ENCODE results near the gene PDIA6. TPM values are rescaled to one million over a fixed set of nuclear protein-coding genes. Genes with fewer than 3 reads are reported as not detected.

The PDIA6 gene
- total RNA-seq, 1 donor from 2014 or later: 180 TPM

DNA sequence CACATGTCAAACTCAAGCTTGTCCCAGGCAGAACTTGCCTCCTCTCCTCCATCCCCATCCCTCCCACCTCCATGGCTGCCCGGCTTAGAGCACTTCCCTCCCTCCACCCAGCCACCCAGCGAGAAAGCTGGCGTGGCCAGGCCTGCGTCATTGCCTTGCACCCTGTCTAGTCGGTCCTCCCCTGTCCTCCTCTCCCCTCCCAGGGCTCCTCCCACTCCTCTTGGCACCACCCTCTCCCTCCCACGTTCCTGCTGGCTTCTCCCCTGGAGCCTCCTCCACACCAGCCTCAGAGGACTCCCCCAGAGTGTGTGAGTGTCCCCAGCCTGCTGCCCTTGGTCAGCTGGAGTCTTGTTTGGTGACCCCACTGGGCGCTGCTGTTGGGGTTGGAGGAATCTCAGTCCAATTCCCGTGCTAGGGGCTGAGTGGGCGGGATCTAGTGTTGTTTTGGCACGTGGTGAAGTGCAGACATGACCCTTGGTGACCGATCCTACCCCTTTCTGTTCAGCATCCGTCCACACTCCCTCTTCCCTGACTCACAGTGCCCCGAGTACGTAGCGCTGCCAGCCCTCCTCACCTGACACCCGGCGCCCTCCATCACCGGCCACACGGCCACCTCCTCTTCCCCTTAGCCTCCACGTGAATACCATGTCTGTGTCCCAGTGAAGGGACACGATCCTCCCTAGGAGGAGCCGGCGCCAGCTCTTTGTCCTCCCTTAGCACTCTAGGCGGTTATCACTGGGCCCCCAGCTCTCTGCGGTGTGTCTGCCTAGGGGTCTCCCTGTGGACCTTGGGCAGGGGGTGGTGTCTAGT, 49.7 kb downstream of the PDIA6 start:
- intact Hi-C loops (cut with DNase I): no loop called here
- H3K27ac ChIP-seq: no peak overlapping the region
- H3K4me3 ChIP-seq: no peak overlapping the region
- ATAC-seq (no peak), DNase-seq (no peak)
- no peaks in the 10 kb centered on the region for H3K36me3 ChIP-seq
- H3K4me1 ChIP-seq: no peaks in the 10 kb centered on the region
- no peaks in the 10 kb centered on the region for H3K27me3 ChIP-seq
- no peaks in the 10 kb centered on the region for H3K9me3 ChIP-seq
- TF ChIP-seq, protein P1, sequence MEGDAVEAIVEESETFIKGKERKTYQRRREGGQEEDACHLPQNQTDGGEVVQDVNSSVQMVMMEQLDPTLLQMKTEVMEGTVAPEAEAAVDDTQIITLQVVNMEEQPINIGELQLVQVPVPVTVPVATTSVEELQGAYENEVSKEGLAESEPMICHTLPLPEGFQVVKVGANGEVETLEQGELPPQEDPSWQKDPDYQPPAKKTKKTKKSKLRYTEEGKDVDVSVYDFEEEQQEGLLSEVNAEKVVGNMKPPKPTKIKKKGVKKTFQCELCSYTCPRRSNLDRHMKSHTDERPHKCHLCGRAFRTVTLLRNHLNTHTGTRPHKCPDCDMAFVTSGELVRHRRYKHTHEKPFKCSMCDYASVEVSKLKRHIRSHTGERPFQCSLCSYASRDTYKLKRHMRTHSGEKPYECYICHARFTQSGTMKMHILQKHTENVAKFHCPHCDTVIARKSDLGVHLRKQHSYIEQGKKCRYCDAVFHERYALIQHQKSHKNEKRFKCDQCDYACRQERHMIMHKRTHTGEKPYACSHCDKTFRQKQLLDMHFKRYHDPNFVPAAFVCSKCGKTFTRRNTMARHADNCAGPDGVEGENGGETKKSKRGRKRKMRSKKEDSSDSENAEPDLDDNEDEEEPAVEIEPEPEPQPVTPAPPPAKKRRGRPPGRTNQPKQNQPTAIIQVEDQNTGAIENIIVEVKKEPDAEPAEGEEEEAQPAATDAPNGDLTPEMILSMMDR (IDR thresholded peaks at IDR 0.05): no peak

DNA sequence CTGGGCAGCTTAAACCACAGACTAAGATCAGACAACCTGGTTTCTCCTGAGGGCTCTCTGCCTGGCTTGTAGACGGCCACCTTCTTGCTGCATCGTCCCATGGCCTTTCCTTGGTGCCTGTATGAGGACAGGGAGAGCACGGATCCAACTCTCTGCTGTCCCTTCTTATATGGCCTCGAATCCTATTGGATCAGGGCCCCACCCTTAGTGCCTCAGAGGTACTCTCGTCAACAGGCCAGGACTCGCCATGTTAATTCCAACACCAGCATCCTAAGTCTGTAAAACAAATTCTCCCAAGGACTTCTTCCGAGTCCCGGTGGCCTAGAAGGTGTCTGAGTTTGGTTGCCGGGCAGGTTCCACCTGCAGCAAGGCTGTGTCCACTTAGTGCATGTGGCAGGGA, 51.0 kb downstream of the PDIA6 start:
- no peak for ATAC-seq
- DNase-seq: no peak
- H3K36me3 ChIP-seq: no peaks in the 10 kb centered on the region
- no peak overlapping the region for H3K27ac ChIP-seq
- TF ChIP-seq, protein P1 (IDR thresholded peaks at IDR 0.05): no peak
- intact Hi-C loops (cut with DNase I): no loop called here
- no peaks in the 10 kb centered on the region for H3K9me3 ChIP-seq
- no peaks in the 10 kb centered on the region for H3K4me1 ChIP-seq
- no peaks in the 10 kb centered on the region for H3K27me3 ChIP-seq
- no peak overlapping the region for H3K4me3 ChIP-seq

DNA sequence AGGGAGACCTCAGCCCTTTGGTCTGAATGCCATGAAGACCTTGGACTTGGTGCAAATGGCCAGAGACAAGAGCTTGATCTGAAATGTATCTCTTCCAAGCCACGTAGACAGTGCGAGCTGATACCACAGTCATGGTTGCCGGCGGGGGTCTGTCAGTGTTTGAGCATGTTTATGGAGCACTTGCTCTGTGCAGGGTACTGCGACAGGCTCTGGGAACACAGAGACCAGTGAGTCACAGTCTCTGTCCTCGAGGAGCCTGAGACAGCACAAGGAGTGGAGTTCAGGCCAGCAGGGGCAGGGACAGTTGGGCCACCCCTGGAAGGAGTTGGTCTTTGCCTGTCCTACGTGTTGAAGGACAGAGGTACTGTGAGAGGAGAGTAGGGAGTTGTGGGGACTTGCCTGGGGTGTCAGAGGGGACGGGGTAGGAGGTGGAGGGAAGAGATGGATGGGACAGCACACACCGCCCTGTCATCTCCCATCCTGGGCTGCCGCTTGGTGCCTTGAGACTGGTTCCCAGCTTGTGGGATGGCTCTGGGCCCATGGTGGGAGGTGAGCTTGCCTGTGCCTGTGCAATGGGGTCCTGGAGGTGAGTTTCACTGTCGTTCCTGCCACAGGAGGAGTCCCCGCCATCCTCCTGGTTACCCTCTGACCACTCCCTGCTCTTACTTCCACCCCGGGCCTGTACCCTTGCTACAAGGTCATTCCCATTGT, 51.6 kb downstream of the PDIA6 start:
- H3K36me3 ChIP-seq: no peaks in the 10 kb centered on the region
- DNase-seq: no peak
- no peaks in the 10 kb centered on the region for H3K4me1 ChIP-seq
- no peak for ATAC-seq
- H3K9me3 ChIP-seq: no peaks in the 10 kb centered on the region
- TF ChIP-seq, protein P1 (IDR thresholded peaks at IDR 0.05): no peak
- H3K4me3 ChIP-seq: no peak overlapping the region
- no peak overlapping the region for H3K27ac ChIP-seq
- intact Hi-C loops (cut with DNase I): no loop called here
- no peaks in the 10 kb centered on the region for H3K27me3 ChIP-seq

DNA sequence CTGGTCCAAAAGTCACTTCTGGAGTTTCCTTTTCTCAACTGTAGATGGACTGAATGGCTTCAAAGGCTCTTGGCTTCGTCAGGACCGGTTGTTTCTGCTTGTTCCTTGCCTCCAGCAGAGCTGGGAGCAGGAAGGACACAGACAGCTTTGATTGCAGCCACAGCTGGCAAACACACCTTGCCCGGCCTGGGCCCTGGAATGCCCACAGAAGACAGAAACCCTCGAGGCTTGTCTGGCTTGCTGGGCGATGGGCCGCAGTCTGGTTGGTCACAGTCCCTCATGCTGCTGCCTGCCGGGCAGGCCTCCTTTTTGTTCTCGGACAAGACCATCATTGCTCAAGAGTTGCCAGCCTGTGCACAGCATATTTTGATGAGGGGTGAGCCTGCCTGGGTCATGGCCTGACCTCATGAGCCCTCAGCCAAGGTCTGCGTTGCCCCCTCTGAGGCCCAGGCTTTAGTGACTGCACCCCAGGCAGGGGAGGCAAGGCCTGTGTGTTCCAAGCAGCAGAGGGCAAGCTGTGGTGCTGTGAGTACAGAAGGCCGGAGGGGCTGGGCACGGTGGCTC, 53.4 kb downstream of the PDIA6 start:
- Histone ChIP-seq H3K27me3 (no peaks in the 10 kb centered on the region), H3K36me3 (no peaks in the 10 kb centered on the region), H3K27ac (no peak overlapping the region), H3K9me3 (no peaks in the 10 kb centered on the region), H3K4me3 (no peak overlapping the region), H3K4me1 (no peaks in the 10 kb centered on the region)
- intact Hi-C loops (cut with DNase I): no loop called here
- DNase-seq (no peak), ATAC-seq (no peak)
- TF ChIP-seq, protein P1 (IDR thresholded peaks at IDR 0.05): no peak

DNA sequence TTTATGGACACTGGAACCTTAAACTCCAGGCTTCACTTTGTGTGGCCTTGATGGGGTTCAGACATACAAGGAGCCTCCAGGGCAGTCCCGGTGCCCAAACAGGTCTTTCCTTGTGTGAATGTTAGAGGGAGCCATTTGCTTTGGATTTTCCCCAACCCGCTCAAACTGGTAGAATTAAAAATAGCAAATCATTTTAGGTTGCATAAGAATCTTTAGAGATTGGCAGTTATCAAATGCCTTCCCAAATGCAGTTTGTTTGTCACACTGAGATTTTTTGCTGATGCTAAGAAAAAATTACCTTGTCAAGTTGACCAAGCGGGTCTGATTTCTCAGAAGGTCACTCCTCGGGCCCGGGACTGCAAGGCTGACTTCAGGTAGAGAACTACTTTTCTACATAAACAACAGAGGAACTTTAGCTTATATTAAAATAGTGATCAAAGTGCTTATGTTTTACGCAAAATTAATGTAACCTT, 54.7 kb downstream of the PDIA6 start:
- intact Hi-C loops (cut with DNase I): no loop called here
- ATAC-seq: no peak
- no peaks in the 10 kb centered on the region for H3K27me3 ChIP-seq

More for the DNA sequence above, 54.7 kb downstream of the PDIA6 start:
- H3K9me3 ChIP-seq: no peaks in the 10 kb centered on the region
- H3K36me3 ChIP-seq: no peaks in the 10 kb centered on the region
- no peaks in the 10 kb centered on the region for H3K4me1 ChIP-seq
- TF ChIP-seq, protein P1 (IDR thresholded peaks at IDR 0.05): no peak
- no peak for DNase-seq
- H3K4me3 ChIP-seq: no peak overlapping the region
- no peak overlapping the region for H3K27ac ChIP-seq

Data from upper lobe of right lung (tissue), 1 donor.